HG03460 (cell line): Measurements from ENCODE around the gene OAS3.
"Not testable (repeated sequence)": the region's sequence is repeated elsewhere in the genome, so short reads cannot be mapped to it uniquely, and the experiment has no call there.

ENCODE experiments used
- ATAC-seq: cut with Tn5 transposase; IDR thresholded peaks from one replicate; pipeline ENCODE4 v1.9.1; 2021; ENCODE audit not compliant: unreplicated experiment

The OAS3 gene

GRCh38 chr12:112979041-112979680, 40.9 kb downstream of the OAS3 start:
- ATAC-seq: peak; percentile 39

DNA sequence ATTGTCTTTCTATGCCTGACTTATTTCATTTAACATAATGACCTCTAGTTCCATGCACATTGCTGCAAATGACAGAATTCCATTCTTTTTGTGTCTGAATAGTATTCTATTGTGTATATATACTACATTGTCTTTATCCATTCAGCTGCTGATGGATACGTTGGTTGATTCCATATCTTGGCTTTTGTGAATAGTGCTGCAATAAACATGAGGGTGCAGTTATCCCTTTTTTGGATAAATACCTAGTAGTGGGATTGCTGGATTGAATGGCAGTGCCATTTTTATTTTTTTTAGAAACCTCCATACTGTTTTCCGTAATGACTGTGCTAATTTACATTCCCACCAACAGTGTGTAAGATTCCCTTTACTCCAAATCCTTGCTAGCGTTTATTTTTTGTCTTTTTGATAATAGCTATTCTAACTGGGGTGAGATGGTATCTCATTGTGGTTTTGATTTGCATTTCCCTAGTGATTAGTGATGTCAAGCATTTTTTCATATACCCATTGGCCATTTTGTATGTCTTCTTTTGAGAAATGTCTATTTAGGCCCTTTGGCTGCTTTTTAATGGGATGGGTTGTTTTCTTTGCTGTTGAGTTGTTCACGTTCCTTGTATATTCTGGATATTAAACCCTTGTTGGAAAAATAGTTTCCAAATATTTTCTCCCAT, 42.4 kb downstream of the OAS3 start:
- no peak for ATAC-seq

GRCh38 chr12:112985642-112986290, 47.5 kb downstream of the OAS3 start:
- ATAC-seq: no peak

DNA sequence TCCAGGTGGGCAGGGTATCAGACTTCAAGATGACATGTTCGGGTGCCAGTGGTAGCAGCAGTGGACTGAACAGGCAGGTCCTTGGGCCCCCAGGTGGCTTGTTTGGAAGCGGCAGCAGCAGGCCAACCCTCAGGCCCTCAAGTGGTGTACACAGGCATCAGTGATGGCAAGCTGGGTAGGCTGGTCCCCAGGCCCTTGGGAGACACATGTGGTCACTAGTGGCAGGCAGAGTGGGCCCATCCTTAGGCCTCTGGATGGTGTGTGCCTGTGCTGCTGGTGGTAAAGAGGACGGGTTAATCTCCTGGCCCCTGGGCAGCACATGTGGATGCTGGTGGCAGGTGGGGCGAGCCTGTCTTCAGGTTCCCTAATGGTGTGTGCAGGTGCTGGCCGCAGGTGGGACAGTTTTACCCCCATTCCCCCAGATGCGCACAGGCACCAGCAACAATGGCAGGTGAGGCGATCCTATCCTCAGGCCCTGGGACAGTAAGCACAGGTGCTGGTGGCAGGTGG, 48.1 kb downstream of the OAS3 start:
- ATAC-seq: no peak

GRCh38 chr12:112987561-112987960, 49.3 kb downstream of the OAS3 start:
- ATAC-seq: no peak

DNA sequence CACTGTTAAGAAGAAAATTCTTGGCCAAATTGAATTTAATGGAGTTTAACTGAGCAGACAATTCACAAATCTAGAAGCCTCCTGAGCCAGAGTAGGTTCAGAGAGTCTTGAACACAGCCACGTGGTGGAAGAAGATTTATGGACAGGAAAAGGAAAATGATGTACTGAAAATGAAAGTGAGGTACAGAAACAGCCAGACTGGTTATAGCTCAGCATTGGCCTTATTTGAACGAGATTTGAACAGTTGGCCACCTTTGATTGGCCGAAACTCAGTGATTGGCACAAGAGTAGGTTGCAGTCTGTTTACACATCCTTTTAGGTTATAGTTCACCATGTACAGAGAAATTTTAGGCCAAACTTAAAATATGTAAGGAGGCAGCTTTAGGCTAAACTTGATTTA, 50.0 kb downstream of the OAS3 start:
- no peak for ATAC-seq

DNA sequence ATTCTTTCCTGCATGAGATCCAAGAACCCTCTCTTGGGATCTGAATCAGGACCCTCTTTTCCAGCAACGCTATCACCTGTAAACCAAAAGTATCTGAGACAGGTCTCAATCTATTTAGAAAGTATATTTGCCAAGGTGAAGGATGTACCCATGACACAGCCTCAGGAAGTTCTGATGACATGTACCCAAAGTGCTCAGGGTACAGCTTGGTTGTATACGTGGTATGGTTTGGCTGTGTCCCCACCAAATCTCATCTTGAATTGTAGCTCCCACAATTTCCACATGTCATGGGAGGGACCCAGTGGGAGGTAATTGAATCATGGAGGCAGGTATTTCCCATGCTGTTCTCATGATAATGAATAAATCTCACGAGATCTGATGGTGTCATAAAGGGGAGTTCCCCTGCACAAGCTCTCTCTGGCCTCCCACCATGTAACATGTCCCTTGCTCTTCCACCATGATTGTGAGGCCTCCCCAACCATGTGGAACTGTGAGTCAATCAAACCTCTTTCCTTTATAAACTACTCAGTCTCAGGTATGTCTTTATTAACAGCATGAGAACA, 50.6 kb downstream of the OAS3 start:
- ATAC-seq: not testable (repeated sequence)

GRCh38 chr12:112989806-112990205, 51.5 kb downstream of the OAS3 start:
- ATAC-seq: no peak

DNA sequence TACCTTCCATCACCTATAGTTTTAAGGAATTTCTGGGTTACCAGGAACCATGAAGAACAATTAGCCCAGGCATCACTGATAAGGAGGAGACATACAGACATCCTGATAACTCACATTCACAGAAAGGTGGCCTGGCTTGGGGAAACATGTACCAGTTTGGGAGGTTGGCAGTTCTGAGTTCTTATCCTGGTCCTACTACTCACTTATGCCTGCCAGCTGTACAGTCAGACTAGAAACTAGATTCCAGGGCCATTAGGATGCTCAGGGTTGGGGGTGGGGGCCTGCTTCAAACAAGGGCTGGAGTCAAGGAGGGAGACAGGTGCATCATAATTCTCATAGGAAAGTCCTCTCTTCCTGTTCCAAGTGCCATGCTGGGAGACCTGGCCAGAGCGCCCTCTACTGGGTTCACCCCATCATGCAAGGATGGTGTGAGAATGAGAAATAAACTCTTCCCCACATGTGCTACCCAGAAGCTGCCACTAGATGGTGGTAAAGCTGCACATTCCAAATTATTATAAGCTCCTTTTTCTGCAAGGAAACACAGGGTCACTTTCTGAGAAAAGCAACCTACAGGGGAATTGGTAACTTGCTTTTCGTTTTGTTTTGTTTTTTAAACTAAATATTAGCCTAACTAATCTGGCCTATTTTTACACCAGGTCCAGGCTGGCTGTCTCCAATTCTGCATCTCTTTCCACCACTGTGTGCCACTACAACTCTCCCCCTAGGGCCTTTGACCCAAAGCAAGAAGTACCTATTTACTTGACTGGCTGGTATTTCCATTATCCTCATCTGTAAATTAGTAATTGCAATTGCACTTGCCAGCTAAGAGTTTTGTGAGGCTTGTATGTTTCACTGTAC, 54.5 kb downstream of the OAS3 start:
- ATAC-seq: no peak

DNA sequence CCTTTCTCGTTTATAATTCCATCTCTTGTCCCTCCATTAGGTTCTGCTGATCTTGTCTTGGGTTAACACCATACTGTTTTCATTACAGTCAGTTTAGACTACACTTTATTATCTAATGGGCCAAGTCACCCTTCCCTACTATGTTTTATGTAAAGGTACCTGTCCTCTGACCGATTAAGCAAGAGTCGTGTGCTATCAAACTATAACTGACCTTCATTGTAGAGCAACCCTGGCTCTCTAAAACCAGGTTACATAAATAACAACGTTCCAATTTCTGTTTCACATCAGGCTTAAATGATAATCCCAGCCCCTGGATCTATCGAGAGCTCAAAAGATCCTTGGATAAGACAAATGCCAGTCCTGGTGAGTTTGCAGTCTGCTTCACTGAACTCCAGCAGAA, 56.7 kb downstream of the OAS3 start:
- no peak for ATAC-seq

- ATAC-seq: no peak
Measured at GRCh38 chr12:112996501-112996900, 58.2 kb downstream of the OAS3 start.

GRCh38 chr12:112997506-112997905, 59.2 kb downstream of the OAS3 start:
- no peak for ATAC-seq

DNA sequence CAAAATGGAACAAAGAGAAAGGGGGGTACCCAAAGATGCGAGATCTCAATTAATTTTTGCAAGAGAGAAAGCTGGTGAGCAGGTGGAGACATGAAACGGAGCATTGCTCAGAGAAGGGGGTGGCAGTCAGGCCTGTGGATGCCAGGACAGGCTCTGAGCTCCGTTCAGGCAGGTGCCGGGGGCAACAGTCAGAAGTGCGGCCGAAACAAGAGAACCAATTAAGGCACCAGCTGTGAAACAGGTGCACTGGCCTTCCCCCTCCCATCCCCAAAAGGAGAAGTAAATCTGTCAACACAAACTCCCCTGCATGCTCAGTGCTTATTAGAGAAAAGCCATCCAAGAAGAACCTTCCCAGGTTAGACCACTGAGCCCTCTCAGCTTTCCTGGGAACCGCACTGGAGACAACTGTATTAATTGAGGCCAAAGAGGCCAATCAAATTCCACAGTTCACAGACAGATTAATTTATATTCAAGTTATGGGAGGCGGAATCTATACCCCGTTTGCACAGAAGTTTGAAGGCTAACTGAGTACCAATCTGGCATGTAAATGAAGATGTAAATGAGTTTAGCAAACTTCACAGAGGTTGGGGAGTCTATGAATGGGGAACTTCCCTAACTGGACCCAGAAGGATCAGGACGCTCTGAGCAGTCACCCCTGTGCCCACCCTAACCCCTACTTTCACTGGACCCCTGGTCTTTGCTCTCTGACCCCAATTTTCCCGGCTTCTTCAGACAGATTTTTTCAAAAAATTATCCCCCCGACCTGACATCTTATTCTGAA, 60.9 kb downstream of the OAS3 start:
- peak; percentile 95 for ATAC-seq

DNA sequence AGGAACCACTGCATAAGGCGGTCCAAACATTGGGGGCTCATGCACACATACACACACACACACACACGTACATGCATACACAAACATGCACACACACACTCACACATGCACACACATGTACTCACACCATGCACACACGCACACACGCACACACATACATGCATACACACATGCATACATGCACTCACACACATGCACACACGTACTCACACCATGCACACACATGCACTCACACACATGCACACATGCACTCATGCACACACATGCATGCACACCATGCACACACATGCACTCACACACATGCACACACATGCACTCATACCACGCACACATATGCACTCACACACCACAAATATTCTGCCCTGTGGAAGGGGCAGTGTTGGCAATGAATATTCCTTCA, 62.2 kb downstream of the OAS3 start:
- ATAC-seq: no peak

DNA sequence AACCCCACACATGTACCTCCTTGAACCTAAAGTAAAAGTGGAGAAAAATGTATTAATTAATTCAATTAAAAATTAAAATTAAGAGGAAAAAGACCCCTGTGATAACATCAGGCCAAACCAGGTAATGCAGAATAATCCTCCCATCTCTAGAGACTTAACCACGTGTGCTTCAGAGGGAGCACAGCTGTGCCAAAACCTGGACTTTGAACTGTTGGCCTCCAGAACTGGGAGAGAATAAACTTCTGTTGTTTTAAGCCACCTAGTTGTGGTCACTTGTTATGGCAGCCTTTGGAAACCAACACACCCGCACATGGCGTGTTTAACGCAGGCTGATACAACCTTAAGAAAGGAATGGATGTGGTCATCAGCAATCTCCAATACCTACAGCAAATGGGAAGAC, 63.9 kb downstream of the OAS3 start:
- ATAC-seq: no peak

DNA sequence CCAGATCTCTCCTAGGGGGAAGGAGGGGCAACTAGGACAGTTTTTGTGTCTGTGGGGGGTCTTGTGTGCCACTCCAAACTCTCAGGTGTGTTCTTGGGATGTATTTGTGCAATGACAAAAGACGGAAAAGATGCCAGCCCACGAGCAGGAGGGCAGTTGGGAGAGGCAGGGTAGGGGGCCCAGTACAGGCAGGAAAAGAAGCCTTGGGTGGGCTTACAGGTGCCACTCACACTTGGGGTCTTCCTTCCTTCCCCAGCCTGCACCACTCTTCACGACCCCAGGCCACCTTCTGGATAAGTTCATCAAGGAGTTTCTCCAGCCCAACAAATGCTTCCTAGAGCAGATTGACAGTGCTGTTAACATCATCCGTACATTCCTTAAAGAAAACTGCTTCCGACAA, 64.4 kb downstream of the OAS3 start:
- ATAC-seq: no peak

DNA sequence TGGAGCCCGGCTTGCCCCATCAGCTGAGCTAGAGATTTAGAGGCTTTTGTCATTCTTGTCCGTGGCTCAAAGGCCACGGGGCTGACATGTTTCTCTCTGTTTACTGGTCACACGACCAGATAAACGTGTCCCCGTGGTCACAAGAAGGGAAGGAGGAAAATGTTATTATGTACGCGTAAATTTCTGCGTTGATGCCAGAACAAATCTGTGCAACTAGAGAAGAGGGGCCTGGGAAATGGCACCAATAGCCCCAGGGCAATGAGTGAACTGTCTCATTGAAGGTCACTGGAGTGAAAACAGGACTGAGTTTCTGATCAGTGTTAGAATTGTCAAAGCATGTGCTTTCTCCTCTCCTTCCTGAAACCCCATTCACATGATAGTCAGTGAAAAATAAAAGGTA, 65.4 kb downstream of the OAS3 start:
- ATAC-seq: no peak

GRCh38 chr12:113005762-113006161, 67.5 kb downstream of the OAS3 start:
- ATAC-seq: no peak

GRCh38 chr12:113006206-113006605, 67.9 kb downstream of the OAS3 start:
- no peak for ATAC-seq

- no peak for ATAC-seq
Measured at GRCh38 chr12:113006641-113007040, 68.4 kb downstream of the OAS3 start.
